ENCODE results near the gene ELMO2.

GRCh38 chr20:46378412-46379009 lies 27.9 kb downstream of the ELMO2 start:
- TF ChIP-seq CTCF (conservative IDR thresholded peaks at IDR 0.05; ENCODE audit: low read depth, low read length): no peak
- no peak for TF ChIP-seq EZH2 (IDR thresholded peaks at IDR 0.05; ENCODE audit: borderline replicate concordance, low read depth, low read length, poor library complexity, severe bottlenecking)

All from A673 (cell line).